Measurements from ENCODE around the gene TNRC6B.
A peak's percentile ranks its signal among the peaks of the same experiment; 100 is the strongest.

The TNRC6B gene

GRCh38 chr22:40331706-40332105 is 154.0 kb downstream of the TNRC6B start:
- H3K36me3 Mint-ChIP-seq = peaks cover 16 to 32% of the 10 kb centered on the region in 2 donors
- H3K27ac Mint-ChIP-seq = no peak overlapping the region
- no peak for DNase-seq
- H3K9me3 Mint-ChIP-seq = no peaks in the 10 kb centered on the region
- H3K4me1 Mint-ChIP-seq = peaks cover 23 to 45% of the 10 kb centered on the region in 2 donors
- H3K4me3 Mint-ChIP-seq = no peak overlapping the region
- no peaks in the 10 kb centered on the region for H3K27me3 Mint-ChIP-seq
- no peak for ATAC-seq (replicated peaks)

GRCh38 chr22:40332319-40332781 is 154.6 kb downstream of the TNRC6B start:
- Mint-ChIP-seq H3K4me3 (no peak overlapping the region), H3K9me3 (no peaks in the 10 kb centered on the region), H3K27ac (peak overlapping the region; percentile 92), H3K4me1 (peaks cover 22 to 48% of the 10 kb centered on the region in 2 donors), H3K27me3 (no peaks in the 10 kb centered on the region), H3K36me3 (peaks cover 15 to 27% of the 10 kb centered on the region in 2 donors)
- ATAC-seq (replicated peaks) (no peak), DNase-seq (no peak)

- peaks cover 21 to 37% of the 10 kb centered on the region in 2 donors for H3K36me3 Mint-ChIP-seq
- DNase-seq = no peak
- ATAC-seq (replicated peaks) = no peak
- no peaks in the 10 kb centered on the region for H3K27me3 Mint-ChIP-seq
- H3K27ac Mint-ChIP-seq = no peak overlapping the region
- H3K4me3 Mint-ChIP-seq = no peak overlapping the region
- no peaks in the 10 kb centered on the region for H3K9me3 Mint-ChIP-seq
- peaks cover 28 to 48% of the 10 kb centered on the region in 2 donors for H3K4me1 Mint-ChIP-seq
Observed at GRCh38 chr22:40334060-40334459, 156.3 kb downstream of the TNRC6B start.

- ATAC-seq (replicated peaks) (no peak), DNase-seq (no peak)
- Mint-ChIP-seq H3K4me1 (peaks cover 32 to 48% of the 10 kb centered on the region in 2 donors), H3K9me3 (no peaks in the 10 kb centered on the region), H3K27ac (peak overlapping the region; percentile 85), H3K36me3 (peaks cover 21 to 41% of the 10 kb centered on the region in 2 donors), H3K4me3 (peak overlapping the region in 1 of 2 donors; percentile 52), H3K27me3 (no peaks in the 10 kb centered on the region)
Observed at GRCh38 chr22:40334899-40335298, 157.2 kb downstream of the TNRC6B start.

- ATAC-seq (replicated peaks) (no peak), DNase-seq (no peak)
- Mint-ChIP-seq H3K4me1 (peaks cover 30 to 43% of the 10 kb centered on the region in 2 donors), H3K4me3 (no peak overlapping the region), H3K9me3 (no peaks in the 10 kb centered on the region), H3K36me3 (peaks cover 17 to 37% of the 10 kb centered on the region in 2 donors), H3K27ac (peak overlapping the region; percentile 66), H3K27me3 (no peaks in the 10 kb centered on the region)
Observed at GRCh38 chr22:40335358-40335757, 157.6 kb downstream of the TNRC6B start.

- H3K9me3 Mint-ChIP-seq = no peaks in the 10 kb centered on the region
- DNase-seq (no peak), ATAC-seq (replicated peaks) (no peak)
- peaks cover 23 to 37% of the 10 kb centered on the region in 2 donors for H3K4me1 Mint-ChIP-seq
- no peak overlapping the region for H3K4me3 Mint-ChIP-seq
- peaks cover 10 to 23% of the 10 kb centered on the region in 2 donors for H3K36me3 Mint-ChIP-seq
- H3K27me3 Mint-ChIP-seq = no peaks in the 10 kb centered on the region
- no peak overlapping the region for H3K27ac Mint-ChIP-seq
Observed at GRCh38 chr22:40340044-40340443, 162.3 kb downstream of the TNRC6B start.

- no peak overlapping the region for H3K4me3 Mint-ChIP-seq
- peaks cover 10 to 17% of the 10 kb centered on the region in 2 donors for H3K36me3 Mint-ChIP-seq
- ATAC-seq (replicated peaks) (no peak), DNase-seq (no peak)
- no peaks in the 10 kb centered on the region for H3K9me3 Mint-ChIP-seq
- H3K27ac Mint-ChIP-seq = peak overlapping the region; percentile 53
- H3K4me1 Mint-ChIP-seq = peaks cover 17 to 24% of the 10 kb centered on the region in 2 donors
- H3K27me3 Mint-ChIP-seq = no peaks in the 10 kb centered on the region
Observed at GRCh38 chr22:40341604-40342003, 163.9 kb downstream of the TNRC6B start.

- DNase-seq (no peak), ATAC-seq (replicated peaks) (no peak)
- peaks cover 10 to 18% of the 10 kb centered on the region in 2 donors for H3K36me3 Mint-ChIP-seq
- H3K4me1 Mint-ChIP-seq = peaks cover 21 to 23% of the 10 kb centered on the region in 2 donors
- no peaks in the 10 kb centered on the region for H3K27me3 Mint-ChIP-seq
- H3K9me3 Mint-ChIP-seq = no peaks in the 10 kb centered on the region
- H3K4me3 Mint-ChIP-seq = no peak overlapping the region
- no peak overlapping the region for H3K27ac Mint-ChIP-seq
Observed at GRCh38 chr22:40342521-40342920, 164.8 kb downstream of the TNRC6B start.

- DNase-seq = no peak
- Mint-ChIP-seq H3K27me3 (no peaks in the 10 kb centered on the region), H3K4me1 (peaks cover 18 to 32% of the 10 kb centered on the region in 2 donors), H3K4me3 (peak overlapping the region; percentile 95 to 97), H3K36me3 (peaks cover 8 to 11% of the 10 kb centered on the region in 2 donors), H3K9me3 (no peaks in the 10 kb centered on the region), H3K27ac (peak overlapping the region; percentile 62)
- ATAC-seq (replicated peaks) = no peak
Observed at GRCh38 chr22:40345271-40345670, 167.5 kb downstream of the TNRC6B start.

GRCh38 chr22:40345815-40346184 is 168.1 kb downstream of the TNRC6B start:
- Mint-ChIP-seq H3K36me3 (peaks cover 8 to 11% of the 10 kb centered on the region in 2 donors), H3K4me3 (peak overlapping the region; percentile 95 to 97), H3K27ac (peak overlapping the region; percentile 98), H3K4me1 (peaks cover 18 to 32% of the 10 kb centered on the region in 2 donors), H3K9me3 (no peaks in the 10 kb centered on the region), H3K27me3 (no peaks in the 10 kb centered on the region)
- ATAC-seq (replicated peaks) (peak; percentile 64 to 68), DNase-seq (peak; percentile 20)

GRCh38 chr22:40346185-40347118 is 168.7 kb downstream of the TNRC6B start, which contains the start of gene ADSL:
TSS of gene ADSL (plus strand) at chr22:40346500. CDS start at chr22:40346559, 59 bp downstream.
- Mint-ChIP-seq H3K4me1 (peaks cover 18 to 32% of the 10 kb centered on the region in 2 donors), H3K27me3 (no peaks in the 10 kb centered on the region), H3K9me3 (no peaks in the 10 kb centered on the region), H3K27ac (peak within 1 kb of the TSS; percentile 98), H3K36me3 (peaks cover 8 to 11% of the 10 kb centered on the region in 2 donors), H3K4me3 (peak within 1 kb of the TSS; percentile 95 to 97)
- DNase-seq = peak; percentile 83
- peak; percentile 92 to 93 for ATAC-seq (replicated peaks)

- Mint-ChIP-seq H3K9me3 (no peaks in the 10 kb centered on the region), H3K4me3 (peak overlapping the region; percentile 95 to 97), H3K27ac (peak overlapping the region; percentile 98), H3K27me3 (no peaks in the 10 kb centered on the region), H3K4me1 (peaks cover 16 to 24% of the 10 kb centered on the region in 2 donors), H3K36me3 (peaks cover 8 to 11% of the 10 kb centered on the region in 2 donors)
- DNase-seq = no peak
- no peak for ATAC-seq (replicated peaks)
Observed at GRCh38 chr22:40347300-40347699, 169.6 kb downstream of the TNRC6B start.

GRCh38 chr22:40348025-40348658 is 170.4 kb downstream of the TNRC6B start:
- peak overlapping the region; percentile 95 to 97 for H3K4me3 Mint-ChIP-seq
- H3K27ac Mint-ChIP-seq = no peak overlapping the region
- no peaks in the 10 kb centered on the region for H3K9me3 Mint-ChIP-seq
- DNase-seq (no peak), ATAC-seq (replicated peaks) (peak in 1 of 2 donors; percentile 26)
- H3K4me1 Mint-ChIP-seq = peaks cover 14 to 18% of the 10 kb centered on the region in 2 donors
- H3K27me3 Mint-ChIP-seq = no peaks in the 10 kb centered on the region
- H3K36me3 Mint-ChIP-seq = peaks cover 9 to 14% of the 10 kb centered on the region in 2 donors

- H3K27ac Mint-ChIP-seq = no peak overlapping the region
- ATAC-seq (replicated peaks) = no peak
- peaks cover 28 to 29% of the 10 kb centered on the region in 2 donors for H3K36me3 Mint-ChIP-seq
- no peak overlapping the region for H3K4me3 Mint-ChIP-seq
- H3K4me1 Mint-ChIP-seq = peaks cover 6 to 11% of the 10 kb centered on the region in 2 donors
- H3K9me3 Mint-ChIP-seq = no peaks in the 10 kb centered on the region
- no peaks in the 10 kb centered on the region for H3K27me3 Mint-ChIP-seq
- DNase-seq = no peak
Observed at GRCh38 chr22:40352763-40353162, 175.0 kb downstream of the TNRC6B start.

All from stimulated activated naive B cell treated with anti-CD40 and anti-IgM and Interleukin-4, amounts not matched to agents 10 μg/mL and 1 μg/mL and 100 μg/mL, for 72 hours (primary cell).